Vagina (tissue), 2 donors: Measurements from ENCODE around the gene TMEFF1.

Source experiments
- POLR2A ChIP-seq, 2 donors: fragments of 450-650 bp; IDR thresholded peaks; one replicate each; pipeline ENCODE4 v1.6.1; 2017; ENCODE audit warnings: antibody characterized with exemption in 2 of 2, mild to moderate bottlenecking in 2 of 2, moderate library complexity in 2 of 2
- TF ChIP-seq, protein P1 (sequence below), 3 experiments: fragments of 450-650 bp in 2 of 3; fragments of 200-600 bp in 1 of 3; sonication (generic) in 1 of 3; IDR thresholded peaks; one replicate each; pipeline ENCODE4 v1.5.1; 2017 to 2019; ENCODE audit warnings: antibody characterized with exemption in 3 of 3, mild to moderate bottlenecking in 2 of 3, moderate library complexity in 2 of 3

GRCh38 chr9:100600521-100601079 is 127.7 kb downstream of the TMEFF1 start:
- TF ChIP-seq, protein P1, sequence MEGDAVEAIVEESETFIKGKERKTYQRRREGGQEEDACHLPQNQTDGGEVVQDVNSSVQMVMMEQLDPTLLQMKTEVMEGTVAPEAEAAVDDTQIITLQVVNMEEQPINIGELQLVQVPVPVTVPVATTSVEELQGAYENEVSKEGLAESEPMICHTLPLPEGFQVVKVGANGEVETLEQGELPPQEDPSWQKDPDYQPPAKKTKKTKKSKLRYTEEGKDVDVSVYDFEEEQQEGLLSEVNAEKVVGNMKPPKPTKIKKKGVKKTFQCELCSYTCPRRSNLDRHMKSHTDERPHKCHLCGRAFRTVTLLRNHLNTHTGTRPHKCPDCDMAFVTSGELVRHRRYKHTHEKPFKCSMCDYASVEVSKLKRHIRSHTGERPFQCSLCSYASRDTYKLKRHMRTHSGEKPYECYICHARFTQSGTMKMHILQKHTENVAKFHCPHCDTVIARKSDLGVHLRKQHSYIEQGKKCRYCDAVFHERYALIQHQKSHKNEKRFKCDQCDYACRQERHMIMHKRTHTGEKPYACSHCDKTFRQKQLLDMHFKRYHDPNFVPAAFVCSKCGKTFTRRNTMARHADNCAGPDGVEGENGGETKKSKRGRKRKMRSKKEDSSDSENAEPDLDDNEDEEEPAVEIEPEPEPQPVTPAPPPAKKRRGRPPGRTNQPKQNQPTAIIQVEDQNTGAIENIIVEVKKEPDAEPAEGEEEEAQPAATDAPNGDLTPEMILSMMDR (IDR thresholded peaks at IDR 0.05), result no peak
- TF ChIP-seq POLR2A (IDR thresholded peaks at IDR 0.05), result no peak
